PC-9 (cell line): ENCODE data around the gene CAPZB.

Experiments
- CTCF ChIP-seq: fragments of 200-600 bp; sonication (generic); conservative IDR thresholded peaks from 2 replicates; pipeline ENCODE4 v1.6.1; 2017; ENCODE audit warnings: mixed run types, antibody characterized with exemption, mild to moderate bottlenecking, moderate library complexity
- EZH2 ChIP-seq: fragments of 200-600 bp; sonication (generic); IDR thresholded peaks from 2 replicates; pipeline ENCODE4 v1.8.0; 2017; ENCODE audit warnings: antibody characterized with exemption, low read depth

DNA sequence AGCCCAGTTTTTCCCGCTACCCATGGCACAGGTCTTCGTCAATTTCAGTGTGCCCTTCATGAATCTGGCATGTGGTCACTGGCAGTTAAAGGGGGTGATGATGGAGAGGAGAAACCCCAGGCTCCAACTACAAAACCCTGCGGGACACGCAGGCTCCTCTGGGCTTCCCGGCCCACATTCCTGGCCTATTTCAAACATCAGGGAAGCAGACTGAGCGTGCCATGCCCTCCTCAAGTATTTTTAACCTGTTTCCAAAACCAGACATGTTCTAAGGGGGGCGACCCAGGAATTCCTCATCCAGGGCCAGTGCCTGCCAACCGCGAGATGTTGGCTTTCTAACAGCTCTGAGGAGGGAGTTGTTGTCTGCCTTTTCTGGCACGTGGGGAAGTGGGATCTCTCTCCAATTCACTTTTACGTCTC, 85.1 kb downstream of the CAPZB start:
- TF ChIP-seq CTCF (no peak), EZH2 (no peak)
